SK-N-MC (cell line): ENCODE results near the gene RUNX2.

Experiments
- DNase-seq: peaks from one replicate; pipeline ENCODE4 v3.0.0-alpha.2; 2011; ENCODE audit warnings: low read depth, low spot score
- H3K27ac ChIP-seq: fragments of 200-600 bp; sonication (generic); 2 replicates; pipeline ENCODE4 v1.5.1; 2016; ENCODE audit warnings: mixed run types
- H3K36me3 ChIP-seq: fragments of 200-600 bp; sonication (generic); 2 replicates; pipeline ENCODE4 v1.6.1; 2017; ENCODE audit warnings: antibody characterized with exemption, low read length, mixed read lengths; ENCODE audit not compliant: insufficient read depth
- H3K4me3 ChIP-seq: fragments of 200-600 bp; sonication (generic); 2 replicates; pipeline ENCODE4 v1.5.1; 2016
- H3K9ac ChIP-seq: fragments of 200-600 bp; sonication (generic); 2 replicates; pipeline ENCODE4 v1.8.0; 2017; ENCODE audit warnings: mixed run types, mixed read lengths; ENCODE audit not compliant: insufficient read length
- H3K9me3 ChIP-seq: fragments of 200-600 bp; sonication (generic); 2 replicates; pipeline ENCODE4 v1.6.1; 2017; ENCODE audit warnings: low read depth, mild to moderate bottlenecking, antibody characterized with exemption, low read length, moderate library complexity, mixed read lengths
- EZH2 ChIP-seq: fragments of 200-600 bp; sonication (generic); IDR thresholded peaks from one replicate; pipeline ENCODE4 v1.6.1; 2017; ENCODE audit warnings: antibody characterized with exemption
- FOXP2 ChIP-seq: optimal IDR thresholded peaks from 2 replicates; pipeline ENCODE3; 2011; ENCODE audit warnings: mild to moderate bottlenecking, moderate library complexity; ENCODE audit not compliant: insufficient read depth; ENCODE audit errors: extremely low read length, control extremely low read depth
- POLR2AphosphoS5 ChIP-seq: IDR thresholded peaks from 2 replicates; pipeline ENCODE4 v1.6.1; 2012; ENCODE audit warnings: mild to moderate bottlenecking, low read depth, low read length, borderline replicate concordance

Gene RUNX2

GRCh38 chr6:45472382-45472781 is 144.3 kb downstream of the RUNX2 start:
- TF ChIP-seq EZH2 = no peak
- TF ChIP-seq FOXP2 = no peak
- TF ChIP-seq POLR2AphosphoS5 = no peak
- DNase-seq = no peak
- Histone ChIP-seq H3K9ac (no peak overlapping the region), H3K4me3 (no peak overlapping the region), H3K9me3 (no peaks in the 10 kb centered on the region), H3K27ac (no peak overlapping the region), H3K36me3 (no peaks in the 10 kb centered on the region)

GRCh38 chr6:45473121-45473993 is 145.2 kb downstream of the RUNX2 start:
- Histone ChIP-seq H3K27ac (no peak overlapping the region), H3K4me3 (no peak overlapping the region), H3K9ac (no peak overlapping the region), H3K9me3 (no peaks in the 10 kb centered on the region), H3K36me3 (no peaks in the 10 kb centered on the region)
- TF ChIP-seq POLR2AphosphoS5 (no peak), EZH2 (no peak), FOXP2 (no peak)
- no peak for DNase-seq

- no peak overlapping the region for H3K4me3 ChIP-seq
- no peak overlapping the region for H3K9ac ChIP-seq
- no peaks in the 10 kb centered on the region for H3K9me3 ChIP-seq
- no peak for DNase-seq
- no peaks in the 10 kb centered on the region for H3K36me3 ChIP-seq
- TF ChIP-seq POLR2AphosphoS5 (no peak), EZH2 (no peak), FOXP2 (no peak)
- H3K27ac ChIP-seq = no peak overlapping the region
These were observed 146.2 kb downstream of the RUNX2 start for GRCh38 chr6:45474376-45474775.

- H3K27ac ChIP-seq = no peak overlapping the region
- H3K4me3 ChIP-seq = no peak overlapping the region
- no peaks in the 10 kb centered on the region for H3K36me3 ChIP-seq
- no peak for TF ChIP-seq POLR2AphosphoS5
- TF ChIP-seq FOXP2 = no peak
- no peak for TF ChIP-seq EZH2
- no peak for DNase-seq
- H3K9me3 ChIP-seq = no peaks in the 10 kb centered on the region
- no peak overlapping the region for H3K9ac ChIP-seq
These were observed 148.2 kb downstream of the RUNX2 start for GRCh38 chr6:45476341-45476740.

- H3K27ac ChIP-seq = no peak overlapping the region
- TF ChIP-seq POLR2AphosphoS5 (no peak), FOXP2 (no peak), EZH2 (no peak)
- no peak overlapping the region for H3K9ac ChIP-seq
- DNase-seq = no peak
- H3K36me3 ChIP-seq = no peaks in the 10 kb centered on the region
- no peak overlapping the region for H3K4me3 ChIP-seq
- H3K9me3 ChIP-seq = no peaks in the 10 kb centered on the region
These were observed 149.1 kb downstream of the RUNX2 start for GRCh38 chr6:45477278-45477677.

DNA sequence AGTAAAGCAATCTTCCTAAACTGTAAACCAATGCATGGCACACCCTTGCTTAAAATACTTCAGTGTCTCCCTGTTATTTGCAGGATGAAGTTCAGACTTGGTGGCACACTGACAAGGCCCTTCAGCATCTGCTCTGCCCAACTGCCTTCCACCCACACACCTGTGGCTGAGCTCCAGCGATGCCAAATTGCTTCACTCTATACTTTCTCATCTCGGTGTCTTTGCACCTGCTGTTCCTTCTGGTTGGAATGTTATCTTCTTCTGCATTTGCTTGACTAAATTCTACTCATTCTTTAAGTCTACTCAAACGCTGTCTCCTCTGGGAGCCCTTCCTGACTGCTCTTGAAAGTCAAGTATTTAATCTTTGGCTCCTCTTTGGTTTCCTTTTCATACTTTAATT is 149.7 kb downstream of the RUNX2 start:
- TF ChIP-seq EZH2 (no peak), FOXP2 (no peak), POLR2AphosphoS5 (no peak)
- no peak overlapping the region for H3K9ac ChIP-seq
- no peaks in the 10 kb centered on the region for H3K36me3 ChIP-seq
- no peak overlapping the region for H3K4me3 ChIP-seq
- H3K27ac ChIP-seq = no peak overlapping the region
- no peak for DNase-seq
- H3K9me3 ChIP-seq = no peaks in the 10 kb centered on the region

- DNase-seq = no peak
These were observed 150.1 kb downstream of the RUNX2 start for GRCh38 chr6:45478240-45478639.

DNA sequence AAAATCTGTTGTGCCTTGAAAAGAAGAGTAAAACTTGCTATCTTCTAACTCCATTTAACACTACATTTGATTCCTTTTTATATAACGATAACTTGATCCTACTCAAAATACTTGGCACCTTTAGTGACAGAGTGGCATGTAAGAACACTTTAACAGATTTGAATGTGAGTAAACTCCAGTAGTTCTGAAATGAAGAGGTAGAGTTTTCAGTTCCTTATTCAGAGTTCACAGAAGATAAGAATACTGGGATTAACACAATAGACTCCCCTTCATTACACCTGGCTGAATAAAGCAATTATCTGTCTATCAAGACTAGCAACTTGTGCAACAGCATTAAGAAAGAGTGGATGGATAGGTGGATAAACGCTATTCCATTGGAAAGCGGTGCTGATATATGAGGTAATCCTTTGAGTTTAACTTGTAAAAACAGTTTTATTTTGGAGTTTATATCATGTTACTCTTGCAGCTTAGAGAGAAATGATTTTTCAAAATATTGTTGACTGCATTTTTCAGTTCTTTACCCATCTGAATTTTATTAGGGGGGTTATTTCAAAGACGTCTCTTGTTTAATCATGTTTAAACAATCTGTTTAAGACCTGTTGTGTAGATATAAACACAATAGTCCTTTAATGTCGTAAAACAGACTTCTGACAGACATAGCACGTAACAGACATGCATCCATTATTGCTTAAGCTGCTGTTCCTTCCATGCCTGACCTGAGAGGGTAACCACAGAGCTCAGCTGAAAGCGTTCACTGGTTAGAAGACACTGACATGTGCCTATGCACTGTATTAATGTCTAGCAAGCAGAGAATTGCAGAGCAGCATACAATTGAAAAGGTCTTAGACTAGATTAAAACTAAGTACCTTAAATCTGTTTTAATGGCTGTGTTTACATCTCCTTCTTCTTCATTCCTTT is 152.0 kb downstream of the RUNX2 start:
- no peak for DNase-seq
- H3K4me3 ChIP-seq = 0 out of 2 replicates have a peak overlapping the region, but pooled peaks have one; percentile 14
- H3K9ac ChIP-seq = no peak overlapping the region

More at GRCh38 chr6:45478240-45478639, 150.1 kb downstream of the RUNX2 start:
- H3K9ac ChIP-seq = no peak overlapping the region
- no peaks in the 10 kb centered on the region for H3K9me3 ChIP-seq
- H3K36me3 ChIP-seq = no peaks in the 10 kb centered on the region
- TF ChIP-seq FOXP2 (no peak), POLR2AphosphoS5 (no peak), EZH2 (no peak)
- no peak overlapping the region for H3K27ac ChIP-seq
- no peak overlapping the region for H3K4me3 ChIP-seq

More for the DNA sequence above, 152.0 kb downstream of the RUNX2 start:
- TF ChIP-seq POLR2AphosphoS5 = no peak
- no peak for TF ChIP-seq EZH2
- no peak for TF ChIP-seq FOXP2
- no peaks in the 10 kb centered on the region for H3K9me3 ChIP-seq
- H3K27ac ChIP-seq = no peak overlapping the region
- H3K36me3 ChIP-seq = no peaks in the 10 kb centered on the region
